Activated CD8-positive, alpha-beta T cell treated with anti-CD3 and anti-CD28 coated beads, Interleukin-2, amount 10 ng/mL, durations not matched to agents 7 days and 5 days (primary cell): ENCODE data around the gene LIMS2. TPM values are rescaled to one million over a fixed set of nuclear protein-coding genes. Genes with fewer than 3 reads are reported as not detected.
A peak's percentile ranks its signal among the peaks of the same experiment; 100 is the strongest.

Experiments
- ATAC-seq: fragments of 150-1000 bp; cut with Tn5 transposase; one replicate; pipeline ENCODE4 v1.10.0; 2021; ENCODE audit warnings: moderate library complexity
- CTCF ChIA-PET: fragments of 350-600 bp; sonication (Branson Sonifier 250); formaldehyde crosslinking; loops from one replicate; lab custom pipeline; 2021; ENCODE audit warnings: antibody characterized with exemption; lab: Charles Lee
- POLR2A ChIA-PET: fragments of 350-600 bp; sonication (Branson Sonifier 250); formaldehyde crosslinking; loops from one replicate; lab custom pipeline; 2021; ENCODE audit warnings: antibody characterized with exemption; lab: Charles Lee
- DNase-seq: peaks from one replicate; pipeline ENCODE4 v3.0.0-alpha.2; 2020
- H3K27ac Mint-ChIP-seq: one replicate; pipeline ENCODE4 v1.8.0; 2021; ENCODE audit warnings: mild to moderate bottlenecking, mixed read lengths
- H3K27me3 Mint-ChIP-seq: one replicate; pipeline ENCODE4 v1.8.0; 2021; ENCODE audit warnings: low read depth, mixed read lengths
- H3K36me3 Mint-ChIP-seq: one replicate; pipeline ENCODE4 v1.8.0; 2021; ENCODE audit warnings: low read depth, mixed read lengths
- H3K4me1 Mint-ChIP-seq: one replicate; pipeline ENCODE4 v1.8.0; 2021; ENCODE audit warnings: low read depth, mixed read lengths
- H3K4me3 Mint-ChIP-seq: one replicate; pipeline ENCODE4 v1.8.0; 2021; ENCODE audit warnings: mild to moderate bottlenecking, mixed read lengths
- H3K9me3 Mint-ChIP-seq: one replicate; pipeline ENCODE4 v1.8.0; 2022; ENCODE audit warnings: mixed read lengths; ENCODE audit not compliant: insufficient read depth
- total RNA-seq, 2 experiments: library from RNA; stranded (reverse); gene quantifications; one replicate each; pipeline ENCODE4 v1.2.3, GENCODE V29; 2021

Gene LIMS2
- total RNA-seq, 2 experiments from 2014 or later, result 35.3 to 38.3 TPM

DNA sequence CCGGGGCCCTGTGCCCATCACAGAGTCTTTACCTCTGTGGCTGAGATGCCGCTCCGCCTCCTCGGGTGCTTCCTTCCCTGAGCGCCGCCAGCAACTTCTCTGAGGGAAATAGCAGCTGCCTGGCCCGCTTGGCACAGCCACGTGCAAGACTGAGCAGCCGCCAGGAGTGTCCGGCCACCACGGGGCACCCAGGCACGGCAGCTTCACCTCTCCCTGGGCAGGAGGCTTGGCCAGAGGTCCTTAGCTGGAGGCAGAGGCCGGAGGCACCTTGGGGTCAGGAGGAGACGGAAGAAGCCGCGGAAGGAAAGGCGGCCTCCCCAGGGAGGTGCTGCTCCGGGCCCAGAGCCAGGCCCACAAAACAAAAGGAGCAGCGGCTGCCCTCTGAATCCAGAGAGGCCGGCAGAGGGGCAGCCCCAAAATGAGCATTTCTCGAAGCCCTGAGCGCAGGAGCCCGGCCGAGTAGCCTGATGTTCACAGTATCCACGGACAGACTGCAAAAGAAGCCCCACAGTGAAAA lies 6.0 kb upstream of the LIMS2 start:
- Mint-ChIP-seq H3K36me3 (no peaks in the 10 kb centered on the region), H3K27ac (no peak overlapping the region), H3K4me3 (no peak overlapping the region), H3K9me3 (no peaks in the 10 kb centered on the region), H3K4me1 (peaks cover 2% of the 10 kb centered on the region), H3K27me3 (peaks cover 29% of the 10 kb centered on the region)
- ChIA-PET POLR2A (interaction anchor here (0.6 kb wide), 1 partner anchor 13 kb away, joined by 3 read pairs; no protein-coding TSS in a partner anchor), CTCF (interaction anchor here (2.0 kb wide), 1 partner anchor 90 kb away, joined by 6 read pairs; no protein-coding TSS in a partner anchor)
- DNase-seq, result no peak
- no peak for ATAC-seq

DNA sequence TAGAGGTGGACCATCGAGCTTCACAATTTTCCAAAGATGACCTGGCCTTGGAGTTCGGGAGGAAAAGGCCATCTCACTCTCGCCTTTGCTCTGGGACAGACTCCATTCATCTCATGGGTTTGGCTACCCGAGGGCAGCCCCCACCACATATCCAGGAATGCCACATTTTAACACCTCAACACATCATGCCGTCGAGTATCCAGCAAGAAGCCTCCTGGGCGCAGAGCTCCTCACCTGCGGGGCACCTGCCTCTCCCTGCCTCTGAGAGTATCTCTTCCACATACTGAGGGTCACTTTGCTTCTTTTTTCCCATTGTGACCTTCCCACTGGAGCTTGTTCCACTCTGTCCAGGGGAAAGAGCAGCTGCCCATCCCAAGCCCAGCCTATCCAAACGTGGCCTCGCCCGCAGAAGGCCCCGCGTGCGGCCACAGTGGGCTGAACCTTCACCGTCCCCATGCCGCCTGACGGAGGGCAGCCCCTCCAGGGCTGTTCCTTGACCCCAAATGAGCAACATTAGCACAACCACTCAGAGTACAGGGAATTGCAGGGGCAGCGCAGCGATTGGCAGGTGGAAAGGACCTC lies 5.5 kb upstream of the LIMS2 start:
- no peak for ATAC-seq
- Mint-ChIP-seq H3K36me3 (no peaks in the 10 kb centered on the region), H3K27ac (no peak overlapping the region), H3K4me3 (no peak overlapping the region), H3K27me3 (peaks cover 32% of the 10 kb centered on the region), H3K4me1 (peaks cover 2% of the 10 kb centered on the region), H3K9me3 (no peaks in the 10 kb centered on the region)
- CTCF ChIA-PET, result interaction anchor here (2.0 kb wide), 1 partner anchor 89 kb away, joined by 6 read pairs; no protein-coding TSS in a partner anchor
- POLR2A ChIA-PET, result no interaction called here
- DNase-seq, result no peak

DNA sequence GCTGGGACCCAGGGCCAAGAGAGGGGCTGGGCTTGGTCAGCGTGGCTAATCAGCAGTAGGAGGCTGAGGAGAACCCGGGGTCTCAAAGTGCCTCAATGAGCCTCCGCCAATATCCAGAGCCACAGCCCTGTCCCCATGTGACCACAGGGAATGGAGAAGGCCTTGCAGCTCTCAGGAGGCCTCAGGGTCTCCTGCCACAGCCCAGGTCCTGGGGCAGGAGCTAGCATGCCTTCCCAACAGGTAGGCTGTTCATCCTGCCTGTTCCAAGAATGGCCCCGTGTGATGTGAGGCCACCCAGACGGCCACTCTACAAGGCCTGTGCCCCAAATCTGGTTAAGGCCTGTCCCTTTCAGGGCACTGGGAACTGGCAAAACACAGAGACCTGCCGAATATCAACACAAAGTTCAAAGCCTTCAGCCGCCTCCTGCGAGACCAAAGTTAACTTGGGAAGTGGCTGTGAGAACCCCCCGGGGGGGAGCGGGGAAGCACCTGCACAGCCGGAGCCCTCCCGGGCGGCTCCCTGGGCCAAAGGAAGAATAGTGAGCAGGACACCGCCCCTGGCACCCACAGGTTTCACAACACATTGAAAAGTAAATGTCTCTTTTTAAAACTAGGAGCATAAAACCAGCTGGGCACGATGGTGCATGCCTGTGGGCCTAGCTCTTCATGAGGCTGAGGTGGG lies 4.5 kb upstream of the LIMS2 start:
- Mint-ChIP-seq H3K9me3 (no peaks in the 10 kb centered on the region), H3K36me3 (no peaks in the 10 kb centered on the region), H3K27me3 (peaks cover 37% of the 10 kb centered on the region), H3K27ac (no peak overlapping the region), H3K4me1 (peaks cover 2% of the 10 kb centered on the region), H3K4me3 (no peak overlapping the region)
- ChIA-PET CTCF (interaction anchor here (2.0 kb wide), 1 partner anchor 88 kb away, joined by 6 read pairs; no protein-coding TSS in a partner anchor), POLR2A (no interaction called here)
- DNase-seq (no peak), ATAC-seq (no peak)

DNA sequence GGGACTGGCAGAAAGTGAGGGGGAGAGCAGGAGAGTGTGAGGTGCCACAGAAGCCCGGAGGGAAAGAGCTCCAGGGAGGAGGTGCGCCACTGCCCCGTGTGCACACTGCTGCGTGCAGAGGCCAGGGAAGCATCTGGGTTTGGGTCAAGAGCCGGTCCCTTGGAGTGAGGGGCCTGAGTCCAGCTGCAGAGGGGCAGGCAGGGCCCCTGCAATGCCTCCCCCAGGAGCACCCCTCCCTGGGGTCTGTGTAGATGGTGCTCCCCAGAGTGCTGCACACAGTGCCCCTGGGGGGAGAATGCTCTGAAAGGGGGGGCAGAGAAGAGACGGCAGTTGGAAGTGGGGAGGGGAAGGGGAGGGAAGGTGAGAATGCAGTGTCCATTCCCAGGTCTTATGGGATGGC lies 3.7 kb upstream of the LIMS2 start:
- no peaks in the 10 kb centered on the region for H3K9me3 Mint-ChIP-seq
- H3K4me3 Mint-ChIP-seq, result no peak overlapping the region
- peaks cover 41% of the 10 kb centered on the region for H3K27me3 Mint-ChIP-seq
- DNase-seq (no peak), ATAC-seq (no peak)
- CTCF ChIA-PET, result no interaction called here
- H3K4me1 Mint-ChIP-seq, result peaks cover 6% of the 10 kb centered on the region
- H3K36me3 Mint-ChIP-seq, result peaks cover 2% of the 10 kb centered on the region
- POLR2A ChIA-PET, result no interaction called here
- H3K27ac Mint-ChIP-seq, result no peak overlapping the region

DNA sequence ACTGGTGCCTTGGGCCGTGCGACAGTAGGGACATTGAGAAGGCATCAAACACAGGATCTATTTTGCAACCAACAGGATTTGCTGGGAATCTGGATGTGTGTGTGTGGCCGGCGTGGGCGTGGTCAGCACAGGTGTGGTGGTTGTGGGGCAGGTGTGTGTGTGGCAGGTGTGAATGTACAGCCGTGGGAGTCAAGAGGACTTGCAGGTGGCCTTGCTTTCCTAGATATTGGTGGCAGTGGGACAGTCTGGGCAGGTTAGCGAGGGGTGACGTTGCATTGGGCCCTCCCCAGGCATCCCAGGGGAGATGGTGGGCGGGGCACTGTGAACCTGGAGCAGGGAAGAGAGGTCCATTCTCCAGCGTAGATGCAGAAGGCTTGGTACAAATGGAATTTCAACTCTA lies 3.2 kb upstream of the LIMS2 start:
- ATAC-seq (no peak), DNase-seq (no peak)
- POLR2A ChIA-PET, result no interaction called here
- CTCF ChIA-PET, result no interaction called here
- peaks cover 46% of the 10 kb centered on the region for H3K27me3 Mint-ChIP-seq
- H3K27ac Mint-ChIP-seq, result no peak overlapping the region
- H3K4me3 Mint-ChIP-seq, result no peak overlapping the region
- H3K4me1 Mint-ChIP-seq, result peaks cover 6% of the 10 kb centered on the region
- H3K9me3 Mint-ChIP-seq, result no peaks in the 10 kb centered on the region
- H3K36me3 Mint-ChIP-seq, result peaks cover 2% of the 10 kb centered on the region

DNA sequence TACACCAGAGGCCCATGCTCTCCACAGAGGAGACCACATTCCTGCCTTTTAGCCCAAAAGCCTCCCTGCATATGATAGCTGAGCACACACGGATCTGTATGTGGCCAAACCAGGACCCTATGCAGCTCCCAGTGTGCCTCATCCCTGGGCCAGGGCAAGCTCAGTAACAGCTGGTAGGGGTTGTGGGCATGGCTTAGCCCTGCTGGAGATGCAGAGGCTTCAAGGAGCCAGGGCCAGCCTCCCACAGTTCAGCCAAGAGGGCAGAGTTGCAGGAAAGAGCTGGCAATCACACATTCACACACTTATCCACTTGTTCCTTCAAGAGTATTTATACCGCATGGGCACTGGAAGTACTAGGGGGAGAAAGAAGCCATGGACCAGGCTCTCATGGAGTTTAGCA lies 1.6 kb upstream of the LIMS2 start:
- POLR2A ChIA-PET, result no interaction called here
- peaks cover 59% of the 10 kb centered on the region for H3K27me3 Mint-ChIP-seq

DNA sequence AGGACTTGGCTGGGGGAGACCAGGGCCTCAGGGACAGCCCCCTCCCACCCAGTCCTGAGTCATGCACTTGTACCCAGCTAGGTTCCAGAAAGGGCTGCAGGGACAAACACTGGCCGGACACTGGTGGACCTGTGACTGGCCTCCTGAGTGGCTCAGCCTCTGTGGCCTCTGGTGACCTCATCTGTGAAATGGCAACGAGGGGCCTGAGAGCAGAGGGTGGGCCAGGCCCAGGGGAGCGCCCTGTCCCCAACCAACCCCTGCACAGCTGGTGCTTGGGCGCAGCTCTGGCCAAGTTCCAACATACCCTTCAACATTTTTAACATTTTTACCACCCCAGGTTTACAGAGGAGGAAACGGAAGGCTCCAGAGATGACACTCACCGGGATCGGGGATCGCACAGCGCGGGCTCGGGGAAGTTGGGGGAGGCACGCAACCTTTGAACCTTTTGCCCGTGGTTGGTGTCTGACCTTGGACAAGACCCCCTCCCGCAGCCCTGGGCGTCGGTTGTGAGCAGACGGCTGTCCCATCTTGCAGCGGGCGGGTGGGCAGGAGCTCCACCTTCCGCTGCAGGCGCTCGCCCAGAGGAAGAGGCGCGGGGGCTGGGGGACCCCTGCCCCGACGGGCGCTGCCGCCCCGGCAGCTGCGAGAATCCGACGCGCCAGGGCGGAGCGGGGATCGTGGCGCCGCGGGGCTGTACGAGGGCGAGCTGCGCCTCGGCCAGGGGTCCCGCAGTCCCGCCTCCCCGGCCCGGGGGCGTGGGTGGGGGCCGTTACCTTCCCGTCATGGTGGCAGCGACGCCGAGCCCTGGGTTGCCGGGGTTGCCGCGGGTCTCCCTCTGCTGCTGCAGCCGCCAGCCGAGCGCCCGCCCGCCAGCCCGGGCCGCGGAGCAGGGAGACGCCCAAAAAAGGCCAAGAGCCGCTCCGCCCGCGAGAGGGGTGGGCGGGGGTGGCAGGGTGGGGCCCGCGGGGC lies 805 bp downstream of the LIMS2 start:
- no peaks in the 10 kb centered on the region for H3K9me3 Mint-ChIP-seq
- DNase-seq (no peak), ATAC-seq (peak; percentile 50)
- ChIA-PET CTCF (no interaction called here), POLR2A (no interaction called here)
- H3K4me1 Mint-ChIP-seq, result peaks cover 4% of the 10 kb centered on the region
- H3K27ac Mint-ChIP-seq, result no peak overlapping the region
- H3K4me3 Mint-ChIP-seq, result peak overlapping the region; percentile 50
- H3K36me3 Mint-ChIP-seq, result peaks cover 2% of the 10 kb centered on the region
- peaks cover 70% of the 10 kb centered on the region for H3K27me3 Mint-ChIP-seq

More for the DNA sequence above, 1.6 kb upstream of the LIMS2 start:
- H3K4me3 Mint-ChIP-seq, result no peak overlapping the region
- DNase-seq (no peak), ATAC-seq (no peak)
- no peak overlapping the region for H3K27ac Mint-ChIP-seq
- CTCF ChIA-PET, result interaction anchor here (2.6 kb wide), 1 partner anchor 86 kb away, joined by 13 read pairs; no protein-coding TSS in a partner anchor
- peaks cover 2% of the 10 kb centered on the region for H3K36me3 Mint-ChIP-seq
- H3K4me1 Mint-ChIP-seq, result peaks cover 4% of the 10 kb centered on the region
- no peaks in the 10 kb centered on the region for H3K9me3 Mint-ChIP-seq

DNA sequence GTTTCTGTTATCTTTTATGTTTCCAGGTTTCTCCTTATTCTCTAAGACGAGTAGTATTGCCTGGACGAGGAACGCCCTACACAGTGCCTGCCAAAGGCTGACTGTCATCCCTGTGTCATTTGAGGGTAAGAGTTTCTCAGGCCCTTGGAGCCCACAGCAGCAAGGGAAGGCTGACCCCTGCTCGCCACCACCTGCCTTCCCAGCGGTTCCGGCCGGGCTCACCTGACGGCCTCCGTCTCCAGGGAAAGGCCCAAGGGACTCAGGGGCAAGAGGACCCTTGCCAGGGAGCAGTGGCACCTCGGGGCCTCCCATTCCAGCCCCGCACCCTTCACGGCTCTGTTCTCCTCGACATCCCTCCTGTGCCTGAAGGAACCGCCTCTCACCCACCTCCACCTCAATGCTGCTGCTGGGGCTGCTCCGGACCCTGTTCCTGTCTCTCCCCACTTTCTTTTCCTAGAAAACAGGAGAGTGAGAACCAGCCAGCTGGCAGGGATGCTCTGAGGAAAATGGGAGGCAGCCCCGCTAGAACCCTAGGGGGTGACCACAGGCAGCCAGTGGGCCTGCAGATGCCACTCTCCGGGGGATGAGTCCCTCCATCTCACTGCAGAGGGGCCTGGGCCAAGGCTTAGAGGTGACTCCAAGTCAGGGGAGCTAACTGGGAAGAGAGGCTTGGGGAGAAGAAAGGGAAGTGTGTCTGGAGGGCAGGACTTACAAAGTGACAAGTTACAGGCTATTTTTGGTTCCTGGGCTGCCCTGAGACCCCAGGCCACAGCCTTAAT lies 1.9 kb downstream of the LIMS2 start:
- no peak overlapping the region for H3K4me3 Mint-ChIP-seq
- H3K9me3 Mint-ChIP-seq, result no peaks in the 10 kb centered on the region
- H3K27me3 Mint-ChIP-seq, result peaks cover 70% of the 10 kb centered on the region
- ChIA-PET POLR2A (interaction anchor here (0.6 kb wide), 1 partner anchor 12 kb away, joined by 3 read pairs; no protein-coding TSS in a partner anchor), CTCF (no interaction called here)
- no peak for ATAC-seq
- H3K36me3 Mint-ChIP-seq, result peaks cover 2% of the 10 kb centered on the region
- H3K4me1 Mint-ChIP-seq, result peaks cover 4% of the 10 kb centered on the region
- no peak overlapping the region for H3K27ac Mint-ChIP-seq
- DNase-seq, result no peak

DNA sequence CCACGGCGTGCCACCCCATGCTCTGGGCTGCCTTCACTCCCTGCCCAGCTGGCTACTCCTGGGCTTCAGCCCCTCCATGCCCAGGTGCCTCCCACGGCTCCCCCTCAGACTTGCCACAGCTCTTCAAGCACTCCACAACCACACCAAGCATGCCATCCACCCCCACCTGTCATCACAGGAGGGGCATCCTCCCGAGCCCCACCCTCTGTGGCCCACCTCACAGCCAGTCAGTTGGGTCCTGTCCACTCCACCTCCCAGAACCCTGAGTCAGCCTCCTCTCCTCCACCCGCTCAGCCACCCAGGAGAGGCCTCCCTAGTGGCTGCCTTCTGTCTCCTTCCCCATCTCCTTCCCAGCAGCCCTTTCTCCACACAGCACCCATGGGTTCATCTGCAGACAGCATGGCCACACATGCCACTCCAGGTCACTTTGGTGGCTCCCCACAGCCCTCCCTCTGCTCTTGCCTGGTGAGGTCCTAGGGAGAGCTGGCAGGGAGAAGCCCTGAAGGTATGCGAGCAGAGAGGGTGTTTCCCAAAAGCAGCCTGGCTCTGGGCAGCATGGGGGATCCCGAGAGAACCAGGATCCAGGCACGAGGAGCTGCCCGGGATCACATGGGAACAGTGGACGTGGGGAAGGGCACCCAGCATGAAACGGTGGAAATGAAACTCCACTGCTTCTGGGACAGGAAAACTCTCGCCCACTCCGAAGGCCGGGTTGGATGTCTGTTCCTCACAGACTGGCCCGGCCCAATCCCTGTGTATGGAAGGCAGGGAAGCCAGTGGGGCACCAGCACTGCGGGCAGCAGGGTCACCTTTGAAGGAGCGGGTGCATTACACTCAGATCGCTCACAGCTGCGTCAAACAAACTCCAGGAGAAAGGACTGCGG lies 2.7 kb downstream of the LIMS2 start:
- peak overlapping the region; percentile 20 for H3K27ac Mint-ChIP-seq
- H3K4me3 Mint-ChIP-seq, result no peak overlapping the region
- CTCF ChIA-PET, result no interaction called here
- peaks cover 2% of the 10 kb centered on the region for H3K36me3 Mint-ChIP-seq
- ATAC-seq (no peak), DNase-seq (no peak)
- peaks cover 4% of the 10 kb centered on the region for H3K4me1 Mint-ChIP-seq
- no peaks in the 10 kb centered on the region for H3K9me3 Mint-ChIP-seq
- POLR2A ChIA-PET, result interaction anchor here (0.6 kb wide), 1 partner anchor 11 kb away, joined by 3 read pairs; no protein-coding TSS in a partner anchor
- peaks cover 63% of the 10 kb centered on the region for H3K27me3 Mint-ChIP-seq

DNA sequence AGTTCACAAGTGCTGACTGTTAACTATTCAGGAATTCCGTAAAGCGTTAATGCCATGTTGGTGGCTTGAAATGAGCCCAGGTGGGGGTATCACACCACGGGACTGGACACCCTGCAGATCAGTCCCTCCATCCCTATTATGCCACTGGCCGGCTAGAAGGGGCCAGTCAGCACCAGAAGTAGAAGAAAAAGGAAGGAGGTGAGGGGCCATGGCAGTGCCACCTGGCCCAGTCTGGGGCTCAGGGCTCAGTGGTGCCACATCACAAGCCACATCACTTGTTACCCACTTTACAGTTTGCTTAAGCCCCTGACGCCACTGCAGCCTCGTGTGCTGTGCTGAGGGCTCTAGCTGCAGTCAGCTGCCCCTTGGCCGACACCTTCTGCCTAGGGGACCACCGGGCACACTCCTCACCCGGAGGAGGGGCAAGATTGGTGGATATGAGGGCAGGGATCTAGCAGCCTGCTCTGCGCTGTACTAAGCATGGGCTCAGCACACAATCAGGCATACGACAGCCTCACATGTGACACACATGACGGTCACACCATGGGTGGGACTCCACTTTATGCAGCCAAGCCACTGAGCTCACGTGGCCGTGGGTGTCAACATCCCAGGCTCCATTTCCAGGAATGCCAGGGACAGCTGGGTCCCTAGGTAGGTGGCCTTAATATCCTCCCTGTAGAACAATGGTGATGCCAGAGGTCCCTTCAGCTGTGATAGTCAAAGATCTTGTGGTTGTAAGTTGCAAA lies 3.6 kb downstream of the LIMS2 start:
- CTCF ChIA-PET, result no interaction called here
- no peak for ATAC-seq
- H3K4me1 Mint-ChIP-seq, result peaks cover 4% of the 10 kb centered on the region
- POLR2A ChIA-PET, result no interaction called here
- H3K27me3 Mint-ChIP-seq, result peaks cover 62% of the 10 kb centered on the region
- H3K9me3 Mint-ChIP-seq, result no peaks in the 10 kb centered on the region
- H3K4me3 Mint-ChIP-seq, result no peak overlapping the region
- peaks cover 2% of the 10 kb centered on the region for H3K36me3 Mint-ChIP-seq
- no peak for DNase-seq
- no peak overlapping the region for H3K27ac Mint-ChIP-seq
